Activated naive CD8-positive, alpha-beta T cell (primary cell): ENCODE measurements around the gene CYP46A1.

Experiments used
- H3K27ac Mint-ChIP-seq: one replicate; pipeline ENCODE4 v1.8.0; 2021; ENCODE audit warnings: mixed read lengths
- H3K27me3 Mint-ChIP-seq: one replicate; pipeline ENCODE4 v1.8.0; 2021; ENCODE audit warnings: mixed read lengths
- H3K36me3 Mint-ChIP-seq: one replicate; pipeline ENCODE4 v1.8.0; 2021; ENCODE audit warnings: mixed read lengths
- H3K4me1 Mint-ChIP-seq: one replicate; pipeline ENCODE4 v1.8.0; 2021; ENCODE audit warnings: low read depth, mixed read lengths
- H3K4me3 Mint-ChIP-seq: one replicate; pipeline ENCODE4 v1.8.0; 2021; ENCODE audit warnings: mild to moderate bottlenecking, mixed read lengths
- H3K9me3 Mint-ChIP-seq: one replicate; pipeline ENCODE4 v1.8.0; 2021; ENCODE audit warnings: low read depth, mixed read lengths

CYP46A1 gene

DNA sequence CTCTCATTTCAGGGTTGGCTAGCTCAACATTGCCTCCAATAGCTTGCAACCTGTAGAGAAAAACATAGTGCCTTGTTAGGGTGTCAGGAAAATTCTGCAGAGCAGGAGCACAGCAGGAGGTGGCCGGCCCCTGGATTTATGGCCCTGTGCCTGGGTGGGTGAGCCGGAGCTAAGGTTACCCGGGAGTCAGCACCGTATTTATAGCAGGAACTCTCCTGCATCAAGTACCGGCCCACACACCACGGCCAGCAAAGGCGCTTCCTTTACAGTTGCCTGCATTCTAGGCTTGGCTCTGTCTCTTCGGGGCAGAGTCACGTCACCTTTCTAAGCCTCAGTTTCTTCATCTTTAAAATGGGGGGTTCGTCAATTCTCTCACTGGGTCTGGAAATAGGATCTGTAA is 56.3 kb downstream of the CYP46A1 start:
- Mint-ChIP-seq H3K36me3 (no peaks in the 10 kb centered on the region), H3K4me1 (no peaks in the 10 kb centered on the region), H3K9me3 (no peaks in the 10 kb centered on the region), H3K27ac (no peak overlapping the region), H3K27me3 (peaks cover 19% of the 10 kb centered on the region), H3K4me3 (no peak overlapping the region)

- Mint-ChIP-seq H3K27me3 (peaks cover 14% of the 10 kb centered on the region), H3K9me3 (no peaks in the 10 kb centered on the region), H3K4me3 (no peak overlapping the region), H3K27ac (no peak overlapping the region), H3K36me3 (no peaks in the 10 kb centered on the region), H3K4me1 (peaks cover 5% of the 10 kb centered on the region)
These were observed 57.3 kb downstream of the CYP46A1 start for GRCh38 chr14:99741227-99741976.

- Mint-ChIP-seq H3K27ac (no peak overlapping the region), H3K36me3 (no peaks in the 10 kb centered on the region), H3K9me3 (no peaks in the 10 kb centered on the region), H3K4me3 (peak overlapping the region; percentile 35), H3K4me1 (peaks cover 9% of the 10 kb centered on the region), H3K27me3 (peaks cover 10% of the 10 kb centered on the region)
These were observed 58.0 kb downstream of the CYP46A1 start for GRCh38 chr14:99742074-99742473.

- H3K36me3 Mint-ChIP-seq = no peaks in the 10 kb centered on the region
- H3K27ac Mint-ChIP-seq = no peak overlapping the region
- peaks cover 10% of the 10 kb centered on the region for H3K4me1 Mint-ChIP-seq
- H3K9me3 Mint-ChIP-seq = no peaks in the 10 kb centered on the region
- peaks cover 8% of the 10 kb centered on the region for H3K27me3 Mint-ChIP-seq
- H3K4me3 Mint-ChIP-seq = no peak overlapping the region
These were observed 58.7 kb downstream of the CYP46A1 start for GRCh38 chr14:99742509-99743487.

GRCh38 chr14:99744199-99744872 is 60.2 kb downstream of the CYP46A1 start:
- H3K27ac Mint-ChIP-seq = no peak overlapping the region
- H3K4me1 Mint-ChIP-seq = peaks cover 10% of the 10 kb centered on the region
- no peak overlapping the region for H3K4me3 Mint-ChIP-seq
- H3K9me3 Mint-ChIP-seq = no peaks in the 10 kb centered on the region
- peaks cover 8% of the 10 kb centered on the region for H3K27me3 Mint-ChIP-seq
- H3K36me3 Mint-ChIP-seq = no peaks in the 10 kb centered on the region

DNA sequence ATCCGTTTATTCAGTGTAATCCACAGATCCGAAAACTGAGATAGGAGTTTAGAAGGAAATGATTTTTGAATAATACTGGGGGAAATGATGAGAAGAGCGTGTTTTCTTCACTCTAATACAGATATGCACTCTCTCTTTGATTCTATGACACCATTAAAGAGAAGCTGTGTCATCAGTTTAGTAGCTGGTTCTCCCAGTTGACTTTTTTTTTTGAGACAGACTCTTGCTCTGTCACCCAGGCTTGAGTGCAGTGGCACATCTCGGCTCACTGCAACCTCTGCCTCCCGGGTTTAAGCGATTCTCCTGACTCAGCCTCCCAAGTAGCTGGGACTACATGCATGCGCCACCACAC is 60.8 kb downstream of the CYP46A1 start:
- H3K27ac Mint-ChIP-seq = no peak overlapping the region
- H3K4me1 Mint-ChIP-seq = peaks cover 10% of the 10 kb centered on the region
- no peaks in the 10 kb centered on the region for H3K36me3 Mint-ChIP-seq
- H3K27me3 Mint-ChIP-seq = peaks cover 4% of the 10 kb centered on the region
- no peak overlapping the region for H3K4me3 Mint-ChIP-seq
- H3K9me3 Mint-ChIP-seq = no peaks in the 10 kb centered on the region

- H3K4me3 Mint-ChIP-seq = no peak overlapping the region
- peaks cover 10% of the 10 kb centered on the region for H3K4me1 Mint-ChIP-seq
- no peaks in the 10 kb centered on the region for H3K36me3 Mint-ChIP-seq
- H3K9me3 Mint-ChIP-seq = no peaks in the 10 kb centered on the region
- no peak overlapping the region for H3K27ac Mint-ChIP-seq
- H3K27me3 Mint-ChIP-seq = peaks cover 4% of the 10 kb centered on the region
These were observed 61.3 kb downstream of the CYP46A1 start for GRCh38 chr14:99745307-99745951.

DNA sequence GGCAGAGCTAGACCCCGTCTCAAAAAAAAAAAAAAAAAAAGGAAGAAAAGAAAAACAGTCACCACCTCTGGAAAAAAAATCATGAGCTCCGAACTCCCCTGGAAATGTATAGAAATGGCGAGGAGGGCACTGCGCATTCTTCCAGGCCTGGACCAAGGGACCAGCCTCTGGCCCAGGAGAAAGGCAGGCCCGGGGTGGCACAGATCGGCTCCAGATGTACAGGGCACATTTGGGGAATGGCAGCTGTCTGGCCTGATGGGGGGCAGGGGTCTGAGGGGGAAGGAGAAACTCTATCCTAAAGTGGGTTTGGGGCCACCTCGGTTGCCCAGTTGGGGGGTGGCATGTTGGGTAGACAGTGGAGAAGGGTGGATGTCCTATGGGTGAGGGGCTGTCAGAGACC is 63.1 kb downstream of the CYP46A1 start:
- Mint-ChIP-seq H3K4me3 (no peak overlapping the region), H3K27me3 (peaks cover 9% of the 10 kb centered on the region), H3K9me3 (no peaks in the 10 kb centered on the region), H3K27ac (no peak overlapping the region), H3K36me3 (no peaks in the 10 kb centered on the region), H3K4me1 (peaks cover 18% of the 10 kb centered on the region)

DNA sequence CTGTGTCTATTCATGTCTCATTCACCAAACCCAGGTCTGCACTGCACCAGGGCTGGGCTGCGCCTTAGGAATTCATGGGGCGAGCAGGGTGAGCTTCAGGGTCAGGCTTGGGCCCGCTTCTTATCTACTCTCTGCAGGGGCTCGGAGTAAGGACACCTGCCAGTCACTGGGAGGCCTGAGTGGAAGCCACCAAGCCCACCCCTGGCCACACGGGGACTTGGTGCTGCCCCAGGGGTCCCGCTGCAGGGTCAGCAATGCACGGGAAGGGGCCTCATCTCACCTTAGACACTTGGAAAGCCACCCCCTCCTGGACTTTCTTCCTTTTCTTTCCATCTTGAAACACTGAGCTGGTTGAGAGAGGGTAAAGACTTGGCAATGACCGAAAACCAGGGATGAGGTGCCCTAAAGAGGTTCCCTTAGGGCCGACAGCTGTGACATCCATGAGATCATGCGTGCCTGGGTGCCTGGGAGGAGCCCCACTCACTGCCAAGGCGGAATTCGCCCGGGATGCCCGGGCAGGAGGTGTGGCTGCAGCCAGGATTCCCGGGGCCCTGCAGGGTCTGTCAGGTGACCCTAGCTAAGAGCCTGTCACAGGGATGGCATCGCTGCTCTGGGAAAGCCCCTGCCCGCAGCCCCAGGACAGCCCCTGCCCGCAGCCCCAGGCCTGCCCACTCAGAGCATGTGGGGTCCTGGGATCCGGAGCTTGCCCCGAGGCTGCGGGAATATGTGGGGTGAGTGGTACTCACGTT is 63.7 kb downstream of the CYP46A1 start:
- H3K4me3 Mint-ChIP-seq = no peak overlapping the region
- H3K27ac Mint-ChIP-seq = no peak overlapping the region
- no peaks in the 10 kb centered on the region for H3K36me3 Mint-ChIP-seq
- peaks cover 22% of the 10 kb centered on the region for H3K4me1 Mint-ChIP-seq
- H3K9me3 Mint-ChIP-seq = no peaks in the 10 kb centered on the region
- H3K27me3 Mint-ChIP-seq = peaks cover 8% of the 10 kb centered on the region

GRCh38 chr14:99748529-99748928 is 64.4 kb downstream of the CYP46A1 start:
- Mint-ChIP-seq H3K36me3 (no peaks in the 10 kb centered on the region), H3K9me3 (no peaks in the 10 kb centered on the region), H3K4me3 (no peak overlapping the region), H3K27ac (no peak overlapping the region), H3K27me3 (peaks cover 11% of the 10 kb centered on the region), H3K4me1 (peaks cover 26% of the 10 kb centered on the region)

DNA sequence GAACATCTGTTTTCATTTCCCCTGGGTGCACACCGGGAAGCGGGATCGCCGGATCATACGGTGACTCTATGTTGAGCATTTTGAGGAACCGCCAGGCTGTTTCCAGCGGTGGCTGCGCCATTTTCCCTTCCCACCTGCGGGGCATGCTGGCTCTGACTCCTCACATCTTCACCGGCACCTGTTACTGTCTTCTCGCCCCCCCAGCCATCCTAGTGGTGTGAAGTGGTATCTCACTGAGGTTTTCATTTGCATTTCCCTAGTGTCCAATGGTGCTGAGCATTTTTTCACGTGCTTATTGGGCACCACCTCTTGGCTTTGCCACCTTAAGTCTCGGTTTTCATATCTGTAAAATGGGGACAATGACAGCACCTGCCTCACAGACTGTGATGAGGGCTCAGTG is 65.0 kb downstream of the CYP46A1 start:
- Mint-ChIP-seq H3K27ac (no peak overlapping the region), H3K27me3 (peaks cover 12% of the 10 kb centered on the region)

DNA sequence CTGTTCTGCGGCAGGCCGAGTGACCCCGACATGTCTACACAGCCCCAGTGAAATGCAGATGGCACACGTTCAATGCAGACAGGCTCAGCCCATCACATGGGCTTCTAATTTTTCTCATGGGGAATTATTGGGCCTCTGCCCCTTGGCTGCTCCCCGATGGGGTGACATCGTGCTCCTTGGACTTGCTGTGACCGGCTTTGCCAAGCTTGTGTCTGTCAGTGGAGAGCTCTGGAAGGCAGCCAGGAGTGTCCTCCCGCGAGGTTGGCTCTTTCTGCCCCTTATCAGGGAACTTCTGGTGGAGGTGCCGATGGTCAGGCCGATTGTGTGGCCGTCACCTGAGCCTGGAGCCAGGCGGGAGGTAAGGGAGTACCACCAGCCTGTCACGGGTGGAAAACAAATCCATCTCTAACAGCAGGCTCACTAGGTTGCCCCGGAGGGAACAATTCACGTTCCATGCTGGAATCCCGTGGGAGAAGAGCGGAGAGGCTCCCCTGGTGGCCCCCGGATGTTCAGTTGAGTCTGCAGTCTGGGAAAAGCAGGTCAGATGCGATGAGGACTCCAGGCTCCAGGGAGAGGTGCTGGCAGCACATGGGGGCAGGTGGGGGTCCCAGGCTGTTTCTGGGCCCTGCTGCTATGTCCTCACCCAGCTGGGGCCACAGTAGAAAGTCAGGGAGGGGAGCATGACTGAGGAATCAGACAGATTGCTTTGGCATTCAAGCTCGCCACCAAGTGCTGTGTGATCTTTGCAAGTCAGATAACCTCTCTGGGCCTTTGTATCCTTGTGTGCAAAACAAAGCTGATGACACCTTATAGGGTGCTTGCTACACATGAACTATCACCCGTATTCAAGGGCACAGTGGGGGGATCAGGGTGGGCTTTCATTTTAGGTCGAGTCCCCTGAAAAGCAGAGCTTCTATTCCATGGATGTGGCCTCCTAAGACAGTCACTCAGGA is 65.9 kb downstream of the CYP46A1 start:
- H3K27me3 Mint-ChIP-seq = peaks cover 16% of the 10 kb centered on the region
- H3K36me3 Mint-ChIP-seq = no peaks in the 10 kb centered on the region
- H3K4me1 Mint-ChIP-seq = peaks cover 29% of the 10 kb centered on the region

More for the DNA sequence above, 65.0 kb downstream of the CYP46A1 start:
- no peaks in the 10 kb centered on the region for H3K9me3 Mint-ChIP-seq
- no peak overlapping the region for H3K4me3 Mint-ChIP-seq
- H3K36me3 Mint-ChIP-seq = no peaks in the 10 kb centered on the region
- peaks cover 29% of the 10 kb centered on the region for H3K4me1 Mint-ChIP-seq

DNA sequence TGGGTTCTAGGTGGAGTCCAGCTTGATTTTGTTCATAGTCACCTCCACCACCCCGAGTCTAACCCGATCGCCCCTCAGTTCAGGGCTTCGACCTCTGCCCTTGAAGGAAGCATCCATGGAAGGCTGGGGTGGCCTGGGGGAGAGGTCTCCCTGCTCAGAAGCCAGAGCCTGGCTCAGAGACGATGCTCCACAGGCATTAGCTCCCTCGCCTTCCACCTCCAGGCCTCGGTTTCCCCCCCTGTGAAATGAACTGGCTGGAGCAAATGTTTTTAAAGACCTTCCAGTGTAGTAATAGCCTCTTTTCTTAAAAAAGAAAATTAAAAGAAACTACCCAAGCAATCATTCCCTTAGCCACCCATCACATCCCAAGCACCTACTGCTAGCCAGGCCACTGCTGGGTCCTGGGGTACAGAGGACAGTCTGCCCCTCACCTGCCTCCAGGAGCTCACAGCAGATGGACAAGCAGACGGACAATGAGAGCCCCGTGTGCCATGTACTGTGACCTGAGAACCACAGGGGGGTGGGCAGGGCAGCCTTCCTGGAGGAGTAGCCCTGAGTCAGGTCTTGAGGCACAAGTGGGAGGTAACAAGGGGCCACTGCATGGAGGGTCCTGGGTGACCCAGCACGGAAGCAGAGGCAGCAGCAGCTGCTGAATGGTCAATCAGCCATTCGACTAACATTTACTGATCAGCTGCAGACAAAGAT is 66.8 kb downstream of the CYP46A1 start:
- no peaks in the 10 kb centered on the region for H3K36me3 Mint-ChIP-seq
- peaks cover 16% of the 10 kb centered on the region for H3K27me3 Mint-ChIP-seq
- no peak overlapping the region for H3K4me3 Mint-ChIP-seq
- peaks cover 28% of the 10 kb centered on the region for H3K4me1 Mint-ChIP-seq
- H3K9me3 Mint-ChIP-seq = no peaks in the 10 kb centered on the region
- no peak overlapping the region for H3K27ac Mint-ChIP-seq

More for the DNA sequence above, 65.9 kb downstream of the CYP46A1 start:
- H3K9me3 Mint-ChIP-seq = no peaks in the 10 kb centered on the region
- no peak overlapping the region for H3K4me3 Mint-ChIP-seq
- no peak overlapping the region for H3K27ac Mint-ChIP-seq
